ENCODE results near the gene CPLX3.
A peak's percentile ranks its signal among the peaks of the same experiment; 100 is the strongest.

CPLX3 gene

GRCh38 chr15:74857671-74858368 lies 31.4 kb downstream of the CPLX3 start:
- TF ChIP-seq BACH2 (CRISPR knock-in tag; IDR thresholded peaks at IDR 0.05; ENCODE audit: borderline replicate concordance) (no peak), ISL1 (CRISPR knock-in tag; IDR thresholded peaks at IDR 0.05) (no peak), CREB5 (CRISPR knock-in tag; IDR thresholded peaks at IDR 0.05; ENCODE audit: low read depth) (no peak), CSDC2 (CRISPR knock-in tag; IDR thresholded peaks at IDR 0.05) (no peak), GLIS3 (CRISPR knock-in tag; IDR thresholded peaks at IDR 0.05) (no peak), PATZ1 (CRISPR knock-in tag; IDR thresholded peaks at IDR 0.05; ENCODE audit: borderline replicate concordance) (no peak), ZNF70 (CRISPR knock-in tag; IDR thresholded peaks at IDR 0.05) (no peak), ZFP3 (CRISPR knock-in tag; IDR thresholded peaks at IDR 0.05) (no peak), CSRNP3 (CRISPR knock-in tag; IDR thresholded peaks at IDR 0.05) (no peak), TOX (CRISPR knock-in tag; IDR thresholded peaks at IDR 0.05; ENCODE audit: borderline replicate concordance) (no peak), TCF4 (CRISPR knock-in tag; IDR thresholded peaks at IDR 0.05; ENCODE audit: borderline replicate concordance) (no peak), ZFP30 (CRISPR knock-in tag; IDR thresholded peaks at IDR 0.05) (no peak), ESRRG (CRISPR knock-in tag; IDR thresholded peaks at IDR 0.05) (no peak)
- no peak for ATAC-seq

GRCh38 chr15:74858369-74858740 lies 31.9 kb downstream of the CPLX3 start:
- no peak for ATAC-seq
- TF ChIP-seq ARNTL (CRISPR knock-in tag; IDR thresholded peaks at IDR 0.05; ENCODE audit: borderline replicate concordance, low read depth), result no peak
- no peak for TF ChIP-seq POU6F1 (CRISPR knock-in tag; IDR thresholded peaks at IDR 0.05; ENCODE audit: borderline replicate concordance, low read depth)
- no peak for TF ChIP-seq OSR1 (CRISPR knock-in tag; IDR thresholded peaks at IDR 0.05)
- no peak for TF ChIP-seq ZNF8 (CRISPR knock-in tag; IDR thresholded peaks at IDR 0.05)

- ATAC-seq, result peak; percentile 49
Observed at GRCh38 chr15:74863239-74864056, 37.0 kb downstream of the CPLX3 start.

More at GRCh38 chr15:74863239-74864056, 37.0 kb downstream of the CPLX3 start:
- TF ChIP-seq TSHZ2 (CRISPR knock-in tag; IDR thresholded peaks at IDR 0.05) (no peak), ISL1 (CRISPR knock-in tag; IDR thresholded peaks at IDR 0.05) (no peak), SNAI2 (CRISPR knock-in tag; IDR thresholded peaks at IDR 0.05) (no peak), ARNTL (CRISPR knock-in tag; IDR thresholded peaks at IDR 0.05; ENCODE audit: borderline replicate concordance, low read depth) (no peak), ZNF8 (CRISPR knock-in tag; IDR thresholded peaks at IDR 0.05) (no peak), PPARA (CRISPR knock-in tag; IDR thresholded peaks at IDR 0.05; ENCODE audit: borderline replicate concordance) (no peak), ESRRG (CRISPR knock-in tag; IDR thresholded peaks at IDR 0.05) (no peak), ZFP30 (CRISPR knock-in tag; IDR thresholded peaks at IDR 0.05) (no peak), OSR1 (CRISPR knock-in tag; IDR thresholded peaks at IDR 0.05) (no peak), CREB5 (CRISPR knock-in tag; IDR thresholded peaks at IDR 0.05; ENCODE audit: low read depth) (no peak), ZFP3 (CRISPR knock-in tag; IDR thresholded peaks at IDR 0.05) (no peak), POU6F1 (CRISPR knock-in tag; IDR thresholded peaks at IDR 0.05; ENCODE audit: borderline replicate concordance, low read depth) (no peak), CSDC2 (CRISPR knock-in tag; IDR thresholded peaks at IDR 0.05) (no peak), BACH2 (CRISPR knock-in tag; IDR thresholded peaks at IDR 0.05; ENCODE audit: borderline replicate concordance) (no peak)
